ENCODE data around the gene ASB3.

DNA sequence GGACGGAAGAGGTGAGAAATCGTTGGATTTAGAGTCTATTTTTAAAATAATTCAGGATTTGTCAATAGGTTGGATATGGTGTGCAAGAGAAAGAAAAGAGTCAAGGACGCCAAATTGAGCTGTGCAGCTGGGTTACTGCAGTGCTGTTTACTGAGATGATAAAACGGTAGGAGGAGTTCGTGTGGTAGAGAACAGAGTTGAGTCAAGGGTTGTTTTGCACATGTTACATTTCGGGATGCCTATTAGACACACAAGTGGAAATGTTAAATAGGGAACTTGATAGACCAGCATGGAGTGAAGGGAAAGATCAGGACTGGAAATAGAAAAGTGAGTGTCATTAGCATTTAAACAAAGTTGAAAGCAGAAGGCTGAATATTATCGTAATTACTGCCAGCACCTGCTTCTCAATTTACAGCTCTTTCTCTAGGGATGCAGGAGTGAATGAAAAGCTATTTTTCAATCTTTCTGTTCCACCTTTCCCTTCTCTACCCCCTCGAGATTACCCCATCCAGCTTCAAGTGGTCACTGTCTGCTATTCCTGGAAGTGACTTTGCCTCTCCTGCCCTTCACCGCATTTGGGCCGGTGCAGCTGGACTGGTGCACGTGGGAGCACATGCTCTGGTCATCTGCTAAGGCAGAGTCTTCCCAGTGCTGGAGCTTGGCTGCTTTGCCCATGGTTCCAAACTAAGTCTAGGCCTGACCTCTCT lies 42.7 kb upstream of the ASB3 start:
- TF ChIP-seq, protein P1, sequence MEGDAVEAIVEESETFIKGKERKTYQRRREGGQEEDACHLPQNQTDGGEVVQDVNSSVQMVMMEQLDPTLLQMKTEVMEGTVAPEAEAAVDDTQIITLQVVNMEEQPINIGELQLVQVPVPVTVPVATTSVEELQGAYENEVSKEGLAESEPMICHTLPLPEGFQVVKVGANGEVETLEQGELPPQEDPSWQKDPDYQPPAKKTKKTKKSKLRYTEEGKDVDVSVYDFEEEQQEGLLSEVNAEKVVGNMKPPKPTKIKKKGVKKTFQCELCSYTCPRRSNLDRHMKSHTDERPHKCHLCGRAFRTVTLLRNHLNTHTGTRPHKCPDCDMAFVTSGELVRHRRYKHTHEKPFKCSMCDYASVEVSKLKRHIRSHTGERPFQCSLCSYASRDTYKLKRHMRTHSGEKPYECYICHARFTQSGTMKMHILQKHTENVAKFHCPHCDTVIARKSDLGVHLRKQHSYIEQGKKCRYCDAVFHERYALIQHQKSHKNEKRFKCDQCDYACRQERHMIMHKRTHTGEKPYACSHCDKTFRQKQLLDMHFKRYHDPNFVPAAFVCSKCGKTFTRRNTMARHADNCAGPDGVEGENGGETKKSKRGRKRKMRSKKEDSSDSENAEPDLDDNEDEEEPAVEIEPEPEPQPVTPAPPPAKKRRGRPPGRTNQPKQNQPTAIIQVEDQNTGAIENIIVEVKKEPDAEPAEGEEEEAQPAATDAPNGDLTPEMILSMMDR (optimal IDR thresholded peaks at IDR 0.05 in 1 of 3, IDR thresholded peaks at IDR 0.05 in 1 of 3, conservative IDR thresholded peaks at IDR 0.05 in 1 of 3; ENCODE audit: extremely low read depth in 1 of 3, insufficient read depth in 2 of 3, low read length in 3 of 3) = no peak
- no peak for TF ChIP-seq EZH2 (IDR thresholded peaks at IDR 0.05; ENCODE audit: low read length)

All from keratinocyte (primary cell).